HFFc6 (cell line): ENCODE measurements around the gene SBF2. TPM values are rescaled to one million over a fixed set of nuclear protein-coding genes. Genes with fewer than 3 reads are reported as not detected.
A peak's percentile ranks its signal among the peaks of the same experiment; 100 is the strongest.

Source experiments
- DNase-seq: peaks from one replicate; pipeline ENCODE4 v3.0.0-alpha.2; 2018
- H3K27ac Mint-ChIP-seq: 2 replicates; pipeline ENCODE4 v1.8.0; 2020; ENCODE audit warnings: mild to moderate bottlenecking, mixed read lengths
- H3K27me3 Mint-ChIP-seq: 2 replicates; pipeline ENCODE4 v1.8.0; 2021; ENCODE audit warnings: mild to moderate bottlenecking, moderate library complexity, mixed read lengths; ENCODE audit not compliant: insufficient read depth
- H3K36me3 Mint-ChIP-seq: 2 replicates; pipeline ENCODE4 v1.8.0; 2021; ENCODE audit warnings: low read depth, mixed read lengths
- H3K4me1 Mint-ChIP-seq: 2 replicates; pipeline ENCODE4 v1.8.0; 2020; ENCODE audit warnings: low read depth, mixed read lengths
- H3K4me3 Mint-ChIP-seq: 2 replicates; pipeline ENCODE4 v1.8.0; 2020; ENCODE audit warnings: mild to moderate bottlenecking, moderate library complexity, mixed read lengths
- H3K9me3 Mint-ChIP-seq: 2 replicates; pipeline ENCODE4 v1.8.0; 2020; ENCODE audit warnings: mild to moderate bottlenecking, mixed read lengths
- CTCF ChIP-seq: fragments of 200-600 bp; sonication (generic); IDR thresholded peaks from 2 replicates; pipeline ENCODE4 v1.5.0; 2021; ENCODE audit warnings: antibody characterized with exemption, mild to moderate bottlenecking
- total RNA-seq, 6 experiments: library from RNA; stranded (reverse); fragmentation: NEBNext Ultra II Directional; extraction: Animal tissue kit (Norgen Biotek cat#: 25700); gene quantifications; 2 replicates in 1 of 6; 3 replicates in 5 of 6; pipeline ENCODE4 v1.2.3, GENCODE V29; 2021

The SBF2 gene
- total RNA-seq, 6 experiments from 2014 or later: 25.2 to 36.0 (median 30.7) TPM

GRCh38 chr11:10211470-10211869, 82.5 kb downstream of the SBF2 start:
- no peak overlapping the region for H3K4me3 Mint-ChIP-seq
- no peak overlapping the region for H3K27ac Mint-ChIP-seq
- no peaks in the 10 kb centered on the region for H3K9me3 Mint-ChIP-seq
- peaks cover 2% of the 10 kb centered on the region; the same call in 1 of the 2 replicates for H3K27me3 Mint-ChIP-seq
- no peak for DNase-seq
- TF ChIP-seq CTCF: no peak
- peaks cover 5% of the 10 kb centered on the region; the same call in 1 of the 2 replicates for H3K36me3 Mint-ChIP-seq
- H3K4me1 Mint-ChIP-seq: peaks cover 12% of the 10 kb centered on the region

GRCh38 chr11:10209326-10209725, 84.7 kb downstream of the SBF2 start:
- no peak for DNase-seq
- H3K27me3 Mint-ChIP-seq: peaks cover 2% of the 10 kb centered on the region; the same call in 1 of the 2 replicates
- peaks cover 12% of the 10 kb centered on the region for H3K4me1 Mint-ChIP-seq
- no peak for TF ChIP-seq CTCF
- no peak overlapping the region for H3K27ac Mint-ChIP-seq
- no peak overlapping the region for H3K4me3 Mint-ChIP-seq
- peaks cover 11% of the 10 kb centered on the region for H3K36me3 Mint-ChIP-seq
- H3K9me3 Mint-ChIP-seq: peaks cover 6% of the 10 kb centered on the region

- DNase-seq: peak; percentile 42
- peak; percentile 96 for TF ChIP-seq CTCF
- H3K4me3 Mint-ChIP-seq: no peak overlapping the region
- peaks cover 22% of the 10 kb centered on the region for H3K36me3 Mint-ChIP-seq
- peaks cover 18% of the 10 kb centered on the region for H3K9me3 Mint-ChIP-seq
- H3K4me1 Mint-ChIP-seq: peaks cover 10% of the 10 kb centered on the region
- peaks cover 2% of the 10 kb centered on the region; the same call in 1 of the 2 replicates for H3K27me3 Mint-ChIP-seq
- no peak overlapping the region for H3K27ac Mint-ChIP-seq
Observed at GRCh38 chr11:10208131-10208575, 85.9 kb downstream of the SBF2 start.

GRCh38 chr11:10205928-10206327, 88.1 kb downstream of the SBF2 start:
- H3K36me3 Mint-ChIP-seq: peaks cover 29% of the 10 kb centered on the region
- peaks cover 25% of the 10 kb centered on the region for H3K9me3 Mint-ChIP-seq
- H3K27ac Mint-ChIP-seq: no peak overlapping the region
- peaks cover 2% of the 10 kb centered on the region; the same call in 1 of the 2 replicates for H3K27me3 Mint-ChIP-seq
- no peak for DNase-seq
- no peak overlapping the region for H3K4me3 Mint-ChIP-seq
- no peak for TF ChIP-seq CTCF
- H3K4me1 Mint-ChIP-seq: peaks cover 22% of the 10 kb centered on the region

GRCh38 chr11:10204021-10204420, 90.0 kb downstream of the SBF2 start:
- Mint-ChIP-seq H3K4me3 (no peak overlapping the region), H3K27me3 (no peaks in the 10 kb centered on the region; the same call in 1 of the 2 replicates), H3K36me3 (peaks cover 41% of the 10 kb centered on the region), H3K9me3 (peaks cover 25% of the 10 kb centered on the region), H3K4me1 (peaks cover 21% of the 10 kb centered on the region), H3K27ac (no peak overlapping the region)
- no peak for DNase-seq
- no peak for TF ChIP-seq CTCF
